8988T (cell line): ENCODE data around the gene MDC1.
"Not testable (repeated sequence)": the region's sequence is repeated elsewhere in the genome, so short reads cannot be mapped to it uniquely, and the experiment has no call there.

Experiments
- DNase-seq: peaks from one replicate; pipeline ENCODE4 v3.0.0; 2011

Gene MDC1

DNA sequence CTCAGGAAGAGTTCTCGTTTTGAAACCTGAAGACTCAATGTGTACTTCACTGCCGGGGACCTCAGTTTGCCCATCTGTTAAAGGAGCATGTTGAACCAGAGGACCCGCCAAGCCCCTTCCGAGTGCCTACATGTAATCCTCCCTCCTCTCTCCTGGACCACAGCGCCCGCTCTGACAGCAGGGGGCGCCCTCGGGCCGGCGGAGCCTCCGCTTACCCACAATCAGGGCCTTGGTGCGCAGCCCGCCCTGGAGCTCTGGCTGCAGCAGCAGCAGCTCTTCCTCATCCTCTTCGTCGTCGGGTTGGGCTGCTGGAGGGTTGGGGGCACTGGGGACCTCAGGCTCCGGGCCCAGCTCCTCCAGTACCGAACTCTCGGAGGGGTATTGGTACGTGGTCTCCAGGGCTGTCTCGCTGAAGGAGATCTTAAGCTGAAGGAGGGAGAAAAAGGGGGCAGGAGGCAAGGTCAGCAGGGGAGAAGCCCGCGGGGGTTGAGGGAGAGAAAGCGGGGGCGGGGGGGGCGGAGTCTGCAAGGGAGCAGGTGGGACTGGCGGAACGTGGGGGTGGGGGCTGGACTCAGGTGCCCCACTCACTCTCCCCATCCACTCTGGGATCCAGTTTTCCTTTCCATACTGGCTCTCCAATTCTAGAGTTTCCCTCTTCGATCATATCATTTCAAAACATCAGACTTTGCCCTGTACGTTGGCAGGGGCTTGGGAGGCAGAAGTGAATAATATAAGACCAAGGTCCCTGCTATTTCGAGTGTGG lies 37.9 kb downstream of the MDC1 start:
- peak; percentile 87 for DNase-seq

DNA sequence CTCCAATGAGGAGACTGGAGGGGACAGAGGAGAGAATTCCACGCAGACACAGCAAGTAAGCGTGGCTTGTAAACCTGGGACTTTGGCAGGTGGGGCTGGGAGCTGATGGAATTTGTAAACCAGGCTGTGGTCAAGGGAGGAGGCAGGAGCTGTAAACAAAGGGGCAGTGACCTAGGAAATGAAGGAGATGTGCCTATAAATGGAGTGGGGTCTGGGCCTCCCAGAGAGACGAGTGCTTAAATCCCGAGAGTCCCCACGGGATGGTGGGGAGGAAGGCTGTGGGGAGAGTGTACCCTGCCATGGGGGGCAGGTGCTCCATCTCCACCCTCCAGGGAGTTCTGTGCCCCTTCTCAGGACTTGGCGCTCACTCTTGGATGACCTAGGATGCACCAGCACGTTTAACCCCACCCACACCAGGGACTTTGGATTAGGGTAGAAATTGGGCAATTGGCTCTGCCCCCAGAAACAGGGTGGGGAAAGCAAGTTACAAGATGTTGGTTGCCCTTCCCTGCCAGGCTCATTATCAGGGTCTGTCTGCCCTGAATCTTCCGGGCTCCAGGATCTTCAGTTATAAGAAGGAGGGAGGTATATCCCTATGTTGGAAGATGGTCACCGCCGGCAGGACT lies 40.3 kb downstream of the MDC1 start:
- no peak for DNase-seq

- peak; percentile 73 for DNase-seq
Observed at GRCh38 chr6:30672445-30673253, 44.4 kb downstream of the MDC1 start, which contains the start of gene DHX16. Gene DHX16, minus strand, starts transcription at chr6:30673006. Its CDS starts 165 bp downstream, at chr6:30672841.

GRCh38 chr6:30670760-30671527 lies 46.1 kb downstream of the MDC1 start:
- peak; percentile 50 for DNase-seq

GRCh38 chr6:30666300-30666699 lies 50.8 kb downstream of the MDC1 start:
- DNase-seq: not testable (repeated sequence)

GRCh38 chr6:30664994-30665767 lies 51.9 kb downstream of the MDC1 start:
- DNase-seq: no peak

DNA sequence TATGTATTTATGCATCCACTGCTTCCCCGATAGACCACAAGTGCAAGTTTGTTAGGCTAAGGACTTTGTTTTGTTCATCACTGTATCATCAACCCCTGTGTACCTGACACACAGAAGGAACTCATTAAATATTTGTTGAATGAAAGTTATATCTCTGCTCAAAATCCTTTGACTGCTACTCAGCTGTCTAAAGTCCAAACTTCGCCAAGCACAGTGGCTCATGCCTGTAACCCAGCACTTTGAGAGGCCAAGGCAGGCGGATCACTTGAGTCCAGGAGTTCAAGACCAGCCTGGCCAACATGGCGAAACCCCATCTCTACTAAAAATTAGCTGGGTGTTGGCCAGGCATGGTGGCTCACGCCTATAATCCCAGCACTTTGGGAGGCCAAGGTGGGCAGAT lies 59.2 kb downstream of the MDC1 start:
- DNase-seq: not testable (repeated sequence)

DNA sequence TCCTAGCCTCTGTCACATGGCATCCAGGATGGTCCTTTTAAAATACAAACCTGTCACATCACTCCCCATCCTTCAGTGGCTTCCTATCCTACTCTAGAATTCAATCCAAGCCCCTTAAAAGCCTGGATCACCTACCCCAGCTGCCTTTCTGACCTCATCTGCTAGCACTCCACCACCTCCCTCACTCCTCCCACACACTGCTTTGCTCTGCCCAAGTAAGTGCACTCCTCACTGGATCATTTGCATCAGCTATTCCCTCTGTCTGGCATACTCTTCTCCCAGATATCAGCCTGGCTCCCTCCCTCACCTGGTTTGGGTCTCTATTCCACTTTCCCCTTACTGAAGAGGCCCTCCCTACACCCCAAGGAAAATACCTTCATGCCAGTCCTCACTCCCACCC lies 59.6 kb downstream of the MDC1 start:
- no peak for DNase-seq

GRCh38 chr6:30656513-30656912 lies 60.6 kb downstream of the MDC1 start:
- no peak for DNase-seq

GRCh38 chr6:30655743-30656094 lies 61.4 kb downstream of the MDC1 start:
- DNase-seq: no peak

- no peak for DNase-seq
Observed at GRCh38 chr6:30654798-30655742, 62.0 kb downstream of the MDC1 start.

- no peak for DNase-seq
Observed at GRCh38 chr6:30651143-30651542, 65.9 kb downstream of the MDC1 start.
